ENCODE data around the gene FNDC5.
A peak's percentile ranks its signal among the peaks of the same experiment; 100 is the strongest.

The FNDC5 gene

DNA sequence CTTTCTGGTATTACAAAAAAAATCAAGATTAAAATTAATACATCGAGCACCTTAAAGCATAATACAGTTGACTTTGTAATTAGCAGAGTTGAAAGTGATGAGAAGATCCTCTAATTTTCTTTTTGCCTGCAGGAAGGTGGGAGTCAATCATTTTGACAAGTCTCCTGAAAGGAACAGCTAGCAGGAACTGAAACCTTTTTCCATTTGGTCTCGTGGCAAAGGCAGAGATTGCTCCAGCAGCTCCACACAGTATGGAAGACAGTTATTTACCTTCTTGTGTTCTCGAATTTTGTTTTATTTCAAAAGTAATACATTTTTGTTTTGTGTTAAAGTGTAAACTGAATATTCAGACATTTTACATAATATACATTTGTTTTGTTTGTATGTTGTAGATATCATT lies 45.5 kb downstream of the FNDC5 start:
- no peak overlapping the region for H3K4me3 ChIP-seq (ENCODE audit: insufficient read depth, low read length, poor library complexity, severe bottlenecking)
- TF ChIP-seq, protein P1, sequence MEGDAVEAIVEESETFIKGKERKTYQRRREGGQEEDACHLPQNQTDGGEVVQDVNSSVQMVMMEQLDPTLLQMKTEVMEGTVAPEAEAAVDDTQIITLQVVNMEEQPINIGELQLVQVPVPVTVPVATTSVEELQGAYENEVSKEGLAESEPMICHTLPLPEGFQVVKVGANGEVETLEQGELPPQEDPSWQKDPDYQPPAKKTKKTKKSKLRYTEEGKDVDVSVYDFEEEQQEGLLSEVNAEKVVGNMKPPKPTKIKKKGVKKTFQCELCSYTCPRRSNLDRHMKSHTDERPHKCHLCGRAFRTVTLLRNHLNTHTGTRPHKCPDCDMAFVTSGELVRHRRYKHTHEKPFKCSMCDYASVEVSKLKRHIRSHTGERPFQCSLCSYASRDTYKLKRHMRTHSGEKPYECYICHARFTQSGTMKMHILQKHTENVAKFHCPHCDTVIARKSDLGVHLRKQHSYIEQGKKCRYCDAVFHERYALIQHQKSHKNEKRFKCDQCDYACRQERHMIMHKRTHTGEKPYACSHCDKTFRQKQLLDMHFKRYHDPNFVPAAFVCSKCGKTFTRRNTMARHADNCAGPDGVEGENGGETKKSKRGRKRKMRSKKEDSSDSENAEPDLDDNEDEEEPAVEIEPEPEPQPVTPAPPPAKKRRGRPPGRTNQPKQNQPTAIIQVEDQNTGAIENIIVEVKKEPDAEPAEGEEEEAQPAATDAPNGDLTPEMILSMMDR (IDR thresholded peaks at IDR 0.05; ENCODE audit: insufficient read depth, low read length, poor library complexity, severe bottlenecking): no peak
- TF ChIP-seq EZH2phosphoT487 (conservative IDR thresholded peaks at IDR 0.05; ENCODE audit: low read length): no peak
- no peaks in the 10 kb centered on the region for H4K20me1 ChIP-seq (ENCODE audit: low read depth, low read length)
- H2AFZ ChIP-seq (ENCODE audit: low read depth, low read length, severe bottlenecking): no peak overlapping the region
- no peak overlapping the region for H3K4me2 ChIP-seq (ENCODE audit: low read depth, low read length, poor library complexity, severe bottlenecking)
- H3K9me2 ChIP-seq (replicated peaks; ENCODE audit: insufficient read depth, low read length): no peaks in the 10 kb centered on the region
- H3K36me3 ChIP-seq (ENCODE audit: low read length): peaks cover 29% of the 10 kb centered on the region
- H3K27ac ChIP-seq (ENCODE audit: low read depth, low read length): no peak overlapping the region
- H3K9me3 ChIP-seq (ENCODE audit: insufficient read depth, low read length): no peaks in the 10 kb centered on the region
- H3K9ac ChIP-seq (ENCODE audit: low read length): no peak overlapping the region
- H3F3A ChIP-seq (ENCODE audit: insufficient read depth): no peaks in the 10 kb centered on the region; the same call in 1 of the 2 replicates
- H3K79me2 ChIP-seq (ENCODE audit: insufficient read depth, low read length): peaks cover 6% of the 10 kb centered on the region; the same call in 1 of the 2 replicates
- no peaks in the 10 kb centered on the region for H3K27me3 ChIP-seq (ENCODE audit: low read length)

DNA sequence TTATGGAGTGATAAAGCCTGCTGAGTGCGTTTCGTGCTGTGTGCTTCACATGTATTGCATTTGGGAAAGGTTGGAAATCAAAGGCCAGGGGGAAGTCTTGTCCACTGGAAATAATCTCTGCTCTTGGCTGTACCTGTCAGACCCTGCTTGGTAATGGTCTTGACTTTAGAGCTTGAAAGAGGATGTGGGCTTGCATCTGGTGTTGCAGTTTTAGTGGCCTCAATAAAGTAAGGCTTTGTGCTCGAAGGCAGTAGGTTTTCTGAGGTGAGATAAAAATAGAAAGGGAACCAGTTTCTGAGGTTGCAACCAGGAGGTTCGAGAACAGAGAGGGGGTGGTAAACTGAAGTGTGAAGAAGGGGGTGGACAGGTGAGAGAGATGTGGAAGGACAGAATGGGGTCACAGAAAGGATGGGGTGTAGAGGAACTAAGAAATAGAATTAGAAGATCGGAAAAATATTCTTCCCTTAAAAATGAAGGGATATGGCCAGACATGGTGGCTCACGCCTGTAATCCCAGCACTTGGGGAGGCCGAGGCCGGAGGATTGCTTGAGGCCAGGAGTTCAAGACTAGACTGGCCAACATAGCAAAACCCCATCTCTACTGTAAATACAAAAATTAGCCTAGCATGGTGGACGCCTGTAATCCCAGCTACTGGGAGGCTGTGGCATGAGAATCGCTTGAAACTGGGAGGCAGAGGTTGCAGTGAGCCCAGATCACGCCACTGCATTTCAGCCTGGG lies 51.7 kb downstream of the FNDC5 start:
- peak overlapping the region; percentile 82 for H3K4me3 ChIP-seq (ENCODE audit: insufficient read depth, low read length, poor library complexity, severe bottlenecking)
- TF ChIP-seq, protein P1 (IDR thresholded peaks at IDR 0.05; ENCODE audit: insufficient read depth, low read length, poor library complexity, severe bottlenecking): no peak
- TF ChIP-seq EZH2phosphoT487 (conservative IDR thresholded peaks at IDR 0.05; ENCODE audit: low read length): no peak
- H4K20me1 ChIP-seq (ENCODE audit: low read depth, low read length): peaks cover 3% of the 10 kb centered on the region; the same call in 1 of the 2 replicates
- H3K27ac ChIP-seq (ENCODE audit: low read depth, low read length): peak overlapping the region; percentile 85
- peak overlapping the region; percentile 89 for H3K4me2 ChIP-seq (ENCODE audit: low read depth, low read length, poor library complexity, severe bottlenecking)
- H3K36me3 ChIP-seq (ENCODE audit: low read length): peaks cover 6% of the 10 kb centered on the region
- H3K9me3 ChIP-seq (ENCODE audit: insufficient read depth, low read length): no peaks in the 10 kb centered on the region
- no peaks in the 10 kb centered on the region for H3K27me3 ChIP-seq (ENCODE audit: low read length)
- H3K9me2 ChIP-seq (replicated peaks; ENCODE audit: insufficient read depth, low read length): no peaks in the 10 kb centered on the region
- H3K79me2 ChIP-seq (ENCODE audit: insufficient read depth, low read length): peaks cover 43% of the 10 kb centered on the region
- peak overlapping the region; percentile 90 for H3K9ac ChIP-seq (ENCODE audit: low read length)
- no peak overlapping the region for H2AFZ ChIP-seq (ENCODE audit: low read depth, low read length, severe bottlenecking)
- peaks cover 17% of the 10 kb centered on the region for H3F3A ChIP-seq (ENCODE audit: insufficient read depth)

DNA sequence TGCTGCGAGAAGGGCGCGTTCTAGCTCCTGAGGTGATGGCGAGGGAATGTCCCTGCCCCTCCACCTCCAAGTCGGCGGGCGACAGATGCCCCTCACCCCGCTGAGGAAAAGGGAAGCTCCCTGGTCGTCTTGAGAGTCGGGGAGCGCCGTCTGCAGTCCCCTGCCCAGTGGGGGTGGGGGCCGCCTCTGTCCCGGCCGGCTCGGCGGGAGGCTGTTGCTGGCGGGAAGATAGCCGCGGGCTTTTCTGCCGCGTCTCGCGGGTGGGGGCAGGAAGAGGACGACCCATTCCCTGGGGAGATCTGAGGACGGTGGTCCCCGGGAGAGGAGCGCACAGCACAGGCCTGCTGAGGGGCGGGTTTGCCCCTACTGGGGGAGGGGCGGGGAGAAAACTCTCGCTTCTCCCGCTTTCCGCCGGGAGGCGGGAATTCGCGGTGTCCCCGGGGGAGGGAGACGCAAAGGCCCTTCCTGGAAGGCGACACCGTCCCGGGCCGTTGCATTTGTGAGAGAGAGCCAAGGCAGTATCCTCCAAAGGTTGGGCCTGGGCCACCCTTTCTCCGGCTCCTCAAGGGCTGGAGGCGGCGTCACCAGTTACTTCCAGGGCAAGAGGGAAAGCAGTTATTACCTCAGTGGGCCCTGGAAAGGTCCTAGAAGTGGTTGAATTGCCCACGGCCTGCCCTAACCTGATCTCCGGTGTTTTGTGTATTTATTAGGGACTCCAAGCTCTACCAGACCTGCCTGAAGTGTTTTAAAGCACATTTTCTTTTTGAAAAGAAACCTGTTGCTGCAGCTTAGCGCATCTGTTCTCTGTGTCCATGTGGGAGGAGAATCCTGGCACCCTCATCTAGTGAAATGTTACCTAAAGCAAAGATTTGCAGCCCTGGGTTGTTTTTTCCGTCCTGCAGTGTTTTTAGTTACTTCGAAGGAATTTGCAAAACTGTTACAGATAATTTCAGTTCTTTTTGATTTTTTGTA lies 52.6 kb downstream of the FNDC5 start:
- Histone ChIP-seq H3K9me2 (replicated peaks; ENCODE audit: insufficient read depth, low read length) (no peaks in the 10 kb centered on the region), H3K27me3 (ENCODE audit: low read length) (no peaks in the 10 kb centered on the region), H2AFZ (ENCODE audit: low read depth, low read length, severe bottlenecking) (peak overlapping the region; percentile 54), H4K20me1 (ENCODE audit: low read depth, low read length) (peaks cover 3% of the 10 kb centered on the region; the same call in 1 of the 2 replicates), H3K36me3 (ENCODE audit: low read length) (peaks cover 6% of the 10 kb centered on the region), H3K9me3 (ENCODE audit: insufficient read depth, low read length) (no peaks in the 10 kb centered on the region), H3F3A (ENCODE audit: insufficient read depth) (peaks cover 17% of the 10 kb centered on the region), H3K4me3 (ENCODE audit: insufficient read depth, low read length, poor library complexity, severe bottlenecking) (peak overlapping the region; percentile 82), H3K9ac (ENCODE audit: low read length) (peak overlapping the region; percentile 90), H3K4me2 (ENCODE audit: low read depth, low read length, poor library complexity, severe bottlenecking) (peak overlapping the region; percentile 89), H3K79me2 (ENCODE audit: insufficient read depth, low read length) (peaks cover 51% of the 10 kb centered on the region), H3K27ac (ENCODE audit: low read depth, low read length) (peak overlapping the region; percentile 85)
- TF ChIP-seq, protein P1 (IDR thresholded peaks at IDR 0.05; ENCODE audit: insufficient read depth, low read length, poor library complexity, severe bottlenecking): no peak
- TF ChIP-seq EZH2phosphoT487 (conservative IDR thresholded peaks at IDR 0.05; ENCODE audit: low read length): no peak

All from SU-DHL-6 (cell line).